ENCODE measurements around the gene RAD18.

- TF ChIP-seq, protein P1, sequence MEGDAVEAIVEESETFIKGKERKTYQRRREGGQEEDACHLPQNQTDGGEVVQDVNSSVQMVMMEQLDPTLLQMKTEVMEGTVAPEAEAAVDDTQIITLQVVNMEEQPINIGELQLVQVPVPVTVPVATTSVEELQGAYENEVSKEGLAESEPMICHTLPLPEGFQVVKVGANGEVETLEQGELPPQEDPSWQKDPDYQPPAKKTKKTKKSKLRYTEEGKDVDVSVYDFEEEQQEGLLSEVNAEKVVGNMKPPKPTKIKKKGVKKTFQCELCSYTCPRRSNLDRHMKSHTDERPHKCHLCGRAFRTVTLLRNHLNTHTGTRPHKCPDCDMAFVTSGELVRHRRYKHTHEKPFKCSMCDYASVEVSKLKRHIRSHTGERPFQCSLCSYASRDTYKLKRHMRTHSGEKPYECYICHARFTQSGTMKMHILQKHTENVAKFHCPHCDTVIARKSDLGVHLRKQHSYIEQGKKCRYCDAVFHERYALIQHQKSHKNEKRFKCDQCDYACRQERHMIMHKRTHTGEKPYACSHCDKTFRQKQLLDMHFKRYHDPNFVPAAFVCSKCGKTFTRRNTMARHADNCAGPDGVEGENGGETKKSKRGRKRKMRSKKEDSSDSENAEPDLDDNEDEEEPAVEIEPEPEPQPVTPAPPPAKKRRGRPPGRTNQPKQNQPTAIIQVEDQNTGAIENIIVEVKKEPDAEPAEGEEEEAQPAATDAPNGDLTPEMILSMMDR (IDR thresholded peaks at IDR 0.05): no peak
- TF ChIP-seq EP300 (IDR thresholded peaks at IDR 0.05) (no peak), POLR2AphosphoS5 (IDR thresholded peaks at IDR 0.05) (no peak)
Observed at GRCh38 chr3:8857720-8858367, 105.4 kb downstream of the RAD18 start.
